HL-60/S4 treated with phorbol 12-myristate 13-acetate at 8.2 ng/mL for 4 days and 3 days (cell line): Measurements from ENCODE around the gene PRKG1.
"Not testable (repeated sequence)": the region's sequence is repeated elsewhere in the genome, so short reads cannot be mapped to it uniquely, and the experiment has no call there.

Experiments
- in situ Hi-C: fragments of 300-500 bp; cut with MboI; formaldehyde crosslinking; loops from 2 replicates; pipeline ENCODE4 v1.15.0; 2022; ENCODE audit warnings: low sequenced_read_pairs

PRKG1 gene

GRCh38 chr10:51313773-51314478 lies 239.6 kb downstream of the PRKG1 start:
- in situ Hi-C loops, result no loop called here

- in situ Hi-C loops, result no loop called here
These were observed 240.2 kb downstream of the PRKG1 start for GRCh38 chr10:51314481-51314880.

- in situ Hi-C loops, result no loop called here
These were observed 244.3 kb downstream of the PRKG1 start for GRCh38 chr10:51318399-51319172.

GRCh38 chr10:51319173-51319435 lies 244.8 kb downstream of the PRKG1 start:
- in situ Hi-C loops, result no loop called here

- in situ Hi-C loops, result no loop called here
These were observed 247.0 kb downstream of the PRKG1 start for GRCh38 chr10:51321300-51321699.

- in situ Hi-C loops, result no loop called here
These were observed 247.7 kb downstream of the PRKG1 start for GRCh38 chr10:51321980-51322379.

GRCh38 chr10:51325649-51326048 lies 251.4 kb downstream of the PRKG1 start:
- in situ Hi-C loops, result no loop called here

GRCh38 chr10:51326174-51326573 lies 251.9 kb downstream of the PRKG1 start:
- in situ Hi-C loops, result no loop called here

- in situ Hi-C loops, result no loop called here
These were observed 253.1 kb downstream of the PRKG1 start for GRCh38 chr10:51327432-51327831.

- in situ Hi-C loops, result no loop called here
These were observed 266.1 kb downstream of the PRKG1 start for GRCh38 chr10:51340366-51340765.

GRCh38 chr10:51340845-51341610 lies 266.7 kb downstream of the PRKG1 start:
- in situ Hi-C loops, result no loop called here

- in situ Hi-C loops, result not testable (repeated sequence)
These were observed 267.5 kb downstream of the PRKG1 start for GRCh38 chr10:51341745-51342144.

GRCh38 chr10:51342381-51342780 lies 268.1 kb downstream of the PRKG1 start:
- in situ Hi-C loops, result no loop called here

- in situ Hi-C loops, result no loop called here
These were observed 269.1 kb downstream of the PRKG1 start for GRCh38 chr10:51343391-51343790.

- in situ Hi-C loops, result no loop called here
These were observed 270.1 kb downstream of the PRKG1 start for GRCh38 chr10:51344371-51344770.

- in situ Hi-C loops, result no loop called here
These were observed 274.3 kb downstream of the PRKG1 start for GRCh38 chr10:51348622-51349021.

GRCh38 chr10:51357170-51357569 lies 282.9 kb downstream of the PRKG1 start:
- in situ Hi-C loops, result no loop called here

- in situ Hi-C loops, result no loop called here
These were observed 283.9 kb downstream of the PRKG1 start for GRCh38 chr10:51358227-51358626.

GRCh38 chr10:51363415-51363814 lies 289.1 kb downstream of the PRKG1 start:
- in situ Hi-C loops, result no loop called here

- in situ Hi-C loops, result no loop called here
These were observed 290.4 kb downstream of the PRKG1 start for GRCh38 chr10:51364674-51365073.

GRCh38 chr10:51366044-51366443 lies 291.8 kb downstream of the PRKG1 start:
- in situ Hi-C loops, result no loop called here

- in situ Hi-C loops, result no loop called here
These were observed 292.8 kb downstream of the PRKG1 start for GRCh38 chr10:51367127-51367526.
